ENCODE measurements around the gene VAV1.
"Not testable (repeated sequence)": the region's sequence is repeated elsewhere in the genome, so short reads cannot be mapped to it uniquely, and the experiment has no call there.

The VAV1 gene

GRCh38 chr19:6737873-6738786 is 34.4 kb upstream of the VAV1 start:
- DNase-seq: peak; percentile 39

GRCh38 chr19:6738787-6739389 is 33.6 kb upstream of the VAV1 start:
- DNase-seq: no peak

GRCh38 chr19:6739390-6739882 is 33.1 kb upstream of the VAV1 start, which contains the start of gene TRIP10:
Gene TRIP10 (plus strand): TSS chr19:6739680. CDS start chr19:6739762, 82 bp downstream.
- DNase-seq: peak; percentile 49

DNA sequence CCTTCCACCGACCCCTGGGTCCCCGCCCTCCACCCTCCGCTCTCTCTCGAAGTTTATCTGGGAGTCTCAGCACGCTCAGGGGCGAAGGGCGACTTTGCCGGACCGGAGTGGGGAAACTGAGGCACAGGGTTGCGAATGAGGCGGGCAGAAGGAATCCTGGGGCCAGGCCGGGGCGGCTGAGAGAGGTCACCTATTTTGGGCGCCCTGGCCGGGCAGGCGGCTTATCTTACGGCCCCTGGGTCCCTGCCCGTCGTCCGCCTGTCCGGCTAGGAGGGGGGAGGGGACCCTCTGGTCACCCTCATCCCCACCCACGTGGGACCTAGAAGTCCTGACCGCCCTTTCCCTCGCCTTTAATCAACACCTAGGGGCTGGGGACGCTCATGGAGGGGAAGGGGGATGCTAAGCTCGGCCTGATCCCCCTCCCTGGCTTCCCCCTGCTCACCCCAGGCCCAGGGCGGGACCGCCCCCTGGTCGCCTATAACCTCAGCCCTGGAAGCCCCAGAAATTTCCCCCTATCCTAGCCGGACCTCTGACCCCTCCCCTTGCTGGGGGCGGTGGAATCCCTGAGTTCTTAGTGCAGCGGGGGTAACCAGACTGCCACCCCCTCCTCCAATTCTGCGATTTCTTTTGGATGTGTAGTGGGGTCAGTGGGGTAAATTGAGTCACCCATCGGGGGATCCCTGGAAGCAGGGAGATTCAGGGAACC is 32.5 kb upstream of the VAV1 start:
- no peak for DNase-seq

DNA sequence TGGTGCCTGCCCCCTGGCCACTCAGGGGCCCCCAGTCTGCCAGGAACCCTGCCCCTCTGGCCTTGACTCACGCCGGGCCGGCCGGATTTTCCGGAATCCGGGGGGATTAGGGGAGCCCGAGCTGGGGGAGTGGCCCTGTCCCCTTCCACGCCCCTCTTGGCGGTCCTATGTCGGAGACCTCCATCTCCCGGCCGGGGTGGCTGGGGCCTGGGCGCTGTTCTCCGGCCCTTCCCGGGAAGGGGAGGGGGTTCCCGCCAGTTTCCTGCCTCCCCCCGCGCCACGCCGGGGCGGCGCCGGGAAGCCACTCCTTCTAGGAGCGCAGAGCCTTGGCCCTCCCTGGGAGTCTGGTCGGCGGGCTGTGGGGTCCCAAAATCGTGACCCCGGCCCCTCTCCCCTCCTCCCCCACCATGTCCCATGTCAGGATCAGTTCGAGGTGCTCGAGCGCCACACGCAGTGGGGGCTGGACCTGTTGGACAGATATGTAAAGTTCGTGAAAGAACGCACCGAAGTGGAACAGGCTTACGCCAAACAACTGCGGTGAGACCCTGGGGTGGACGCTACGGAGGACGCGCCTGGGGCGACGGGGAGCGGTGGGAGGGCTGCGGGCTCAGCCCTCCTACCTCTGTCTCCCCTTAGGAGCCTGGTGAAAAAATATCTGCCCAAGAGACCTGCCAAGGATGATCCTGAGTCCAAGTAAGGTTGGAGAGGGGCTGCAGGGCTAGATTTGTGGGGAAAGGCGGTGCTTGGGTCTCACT is 31.7 kb upstream of the VAV1 start:
- DNase-seq: no peak

GRCh38 chr19:6743066-6743465 is 29.4 kb upstream of the VAV1 start:
- DNase-seq: no peak

GRCh38 chr19:6743714-6744380 is 28.7 kb upstream of the VAV1 start:
- DNase-seq: no peak

- no peak for DNase-seq
Measured at GRCh38 chr19:6744381-6745301, 27.9 kb upstream of the VAV1 start.

DNA sequence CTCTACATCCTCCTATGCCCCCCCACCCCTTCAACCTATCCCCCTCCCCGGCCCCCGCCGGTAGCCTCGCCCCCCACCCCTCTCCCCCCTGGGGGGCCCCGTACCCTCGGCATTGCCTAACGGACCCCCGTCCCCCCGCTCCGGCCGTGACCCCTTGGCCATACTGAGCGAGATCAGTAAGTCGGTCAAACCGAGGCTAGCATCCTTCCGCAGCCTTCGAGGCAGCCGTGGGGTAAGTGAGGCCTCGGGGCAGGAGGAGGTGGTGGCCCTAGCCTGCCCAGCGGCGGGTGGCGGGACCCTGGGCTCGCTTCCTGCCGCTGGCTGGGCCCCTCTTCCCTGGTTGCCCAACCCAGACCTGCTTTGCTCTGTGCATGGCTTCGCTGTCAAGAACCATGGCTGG is 26.5 kb upstream of the VAV1 start:
- DNase-seq: no peak

- DNase-seq: not testable (repeated sequence)
Measured at GRCh38 chr19:6748543-6748942, 24.0 kb upstream of the VAV1 start.

- DNase-seq: no peak
Measured at GRCh38 chr19:6750062-6750461, 22.4 kb upstream of the VAV1 start.

- no peak for DNase-seq
Measured at GRCh38 chr19:6751189-6751588, 21.3 kb upstream of the VAV1 start.

DNA sequence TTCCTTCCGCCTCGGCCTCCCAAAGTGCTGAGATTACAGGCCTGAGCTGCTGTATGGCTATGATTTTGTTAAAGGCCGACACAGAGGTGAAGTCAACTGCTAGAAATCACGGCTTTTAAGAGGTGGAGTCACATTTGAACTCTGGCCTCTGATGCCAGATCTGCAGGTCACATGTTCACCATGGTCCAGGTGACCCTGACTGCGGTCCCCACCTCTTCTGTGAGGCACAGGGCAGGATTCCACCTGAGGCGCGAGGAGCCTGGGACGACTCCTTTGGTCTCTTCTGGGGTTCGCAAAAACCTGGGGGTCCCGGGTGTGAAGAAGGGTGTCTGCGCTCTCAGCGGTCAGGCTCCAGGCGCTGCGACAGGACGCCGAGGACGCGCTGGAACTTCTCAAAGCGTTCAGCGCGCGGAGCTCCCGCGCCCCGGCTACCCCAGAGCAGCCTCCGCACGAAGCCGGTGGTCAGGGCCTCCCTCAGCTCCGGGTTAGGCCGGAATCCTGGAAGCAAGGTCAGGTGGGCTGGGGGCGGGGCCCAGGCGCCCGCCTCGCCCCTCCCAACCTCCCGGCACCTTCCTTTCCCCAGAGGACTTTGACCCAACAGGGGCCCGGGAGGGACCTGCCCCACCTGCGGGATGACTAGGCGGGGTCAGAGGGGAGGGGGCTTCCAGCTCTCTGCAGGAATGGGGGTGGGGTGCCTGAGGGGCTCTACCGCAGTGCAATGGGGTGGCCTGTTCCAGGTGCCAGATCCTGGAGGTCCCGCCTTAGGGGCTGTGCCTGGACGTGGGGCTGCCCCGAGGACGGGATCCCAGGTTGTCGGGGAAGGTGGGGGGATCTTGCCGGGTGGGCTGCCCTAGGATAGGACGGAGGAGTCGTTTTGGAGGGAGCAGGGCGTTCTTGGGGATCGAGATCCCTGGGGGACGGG is 20.0 kb upstream of the VAV1 start:
- no peak for DNase-seq

DNA sequence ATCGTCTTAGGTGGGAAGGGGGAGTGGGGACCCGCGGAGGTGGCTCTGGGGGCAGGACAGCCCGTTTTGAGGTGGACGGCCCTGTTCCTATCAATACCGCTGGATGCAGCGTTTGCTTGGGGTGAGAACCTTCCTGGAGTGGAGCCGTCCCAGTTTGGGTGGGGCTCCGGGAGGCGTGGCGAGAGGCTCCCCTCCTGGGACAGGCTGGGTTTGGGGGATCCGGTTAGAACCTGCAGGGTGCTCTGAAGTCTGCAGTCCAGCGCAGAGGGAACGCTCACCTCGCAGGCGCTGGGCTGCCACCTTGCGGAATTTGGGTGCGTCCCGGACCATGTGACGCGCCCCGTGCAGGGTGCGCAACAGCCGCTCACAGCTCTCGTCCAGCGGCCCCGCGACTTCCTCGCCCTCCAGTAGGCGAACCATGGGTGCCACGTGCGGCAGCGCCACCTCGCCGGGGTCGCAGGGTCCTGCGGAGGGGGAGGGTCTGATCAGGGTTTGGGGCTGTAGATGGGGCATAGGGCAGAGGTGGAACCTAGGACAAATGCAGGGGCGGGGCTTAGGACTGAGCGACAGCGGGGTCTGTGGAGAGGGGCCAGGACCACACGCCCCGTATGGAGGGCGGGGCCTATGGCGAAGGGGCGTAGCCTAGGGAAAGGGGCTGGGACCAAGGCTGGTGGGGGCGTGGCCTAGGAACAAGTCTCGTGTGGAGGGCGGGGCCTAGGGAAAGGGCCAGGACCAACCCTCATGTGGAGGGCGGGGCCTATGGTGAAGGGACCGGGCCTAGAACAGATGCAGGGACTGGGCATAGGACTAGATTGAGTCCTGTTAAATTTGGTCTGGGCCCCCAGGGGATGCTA is 19.1 kb upstream of the VAV1 start:
- DNase-seq: no peak

DNA sequence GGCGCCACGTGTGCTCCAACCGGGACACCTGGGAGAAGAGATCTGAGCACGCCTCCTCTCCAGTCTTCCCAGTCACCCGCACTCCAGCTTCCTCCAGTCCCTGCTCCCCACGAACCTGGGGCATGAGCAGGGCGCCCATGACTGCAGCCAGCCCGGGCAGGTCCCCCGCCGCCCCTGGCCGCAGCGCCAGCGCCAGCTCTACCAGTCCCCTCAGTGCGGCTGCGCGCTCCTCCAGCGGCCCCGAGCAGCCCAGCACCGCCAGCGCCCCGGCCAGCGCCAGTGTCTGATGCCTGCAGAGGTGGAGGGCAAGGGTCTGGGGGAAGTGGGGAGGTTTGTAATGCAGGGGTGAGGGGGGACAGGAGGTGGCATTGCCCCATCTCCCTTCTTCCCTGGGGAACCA is 18.4 kb upstream of the VAV1 start:
- no peak for DNase-seq

- no peak for DNase-seq
Measured at GRCh38 chr19:6754653-6755463, 17.6 kb upstream of the VAV1 start.

GRCh38 chr19:6760606-6761005 is 11.9 kb upstream of the VAV1 start:
- no peak for DNase-seq

Data from NCI-H446 treated with DMSO at 0.1 percent for 48 hours (cell line).